Parathyroid adenoma (tissue), 2 donors: Measurements from ENCODE around the gene SRPRA.

Experiments
- H2AFZ ChIP-seq: fragments of 300-600 bp; sonication (generic); one replicate; pipeline ENCODE4 v1.7.0; 2017; ENCODE audit warnings: antibody characterized with exemption, mild to moderate bottlenecking
- H3K27ac ChIP-seq: fragments of 300-600 bp; sonication (generic); one replicate; pipeline ENCODE4 v1.7.0; 2017
- H3K27me3 ChIP-seq: fragments of 300-600 bp; sonication (generic); one replicate; pipeline ENCODE4 v1.7.0; 2017; ENCODE audit warnings: low read length; ENCODE audit not compliant: control insufficient read depth, insufficient read depth
- H3K36me3 ChIP-seq: fragments of 300-600 bp; sonication (generic); one replicate; pipeline ENCODE4 v1.7.0; 2017; ENCODE audit warnings: low read length; ENCODE audit not compliant: control insufficient read depth, insufficient read depth
- H3K4me1 ChIP-seq: fragments of 300-600 bp; sonication (generic); one replicate; pipeline ENCODE4 v1.7.0; 2017; ENCODE audit warnings: control low read depth
- H3K4me2 ChIP-seq: fragments of 300-600 bp; sonication (generic); one replicate; pipeline ENCODE4 v1.7.0; 2017; ENCODE audit warnings: low read length
- H3K4me3 ChIP-seq: fragments of 300-600 bp; sonication (generic); one replicate; pipeline ENCODE4 v1.7.0; 2017; ENCODE audit warnings: low read depth, low read length
- H3K79me2 ChIP-seq: fragments of 300-600 bp; sonication (generic); one replicate; pipeline ENCODE4 v1.7.0; 2017; ENCODE audit warnings: control low read depth
- H3K9ac ChIP-seq: fragments of 300-600 bp; sonication (generic); one replicate; pipeline ENCODE4 v1.7.0; 2017; ENCODE audit warnings: mild to moderate bottlenecking
- H3K9me3 ChIP-seq: fragments of 300-600 bp; sonication (generic); one replicate; pipeline ENCODE4 v1.7.0; 2017; ENCODE audit warnings: low read length; ENCODE audit not compliant: control insufficient read depth
- CTCF ChIP-seq: fragments of 300-600 bp; sonication (generic); IDR thresholded peaks from one replicate; pipeline ENCODE4 v1.7.0; 2017; ENCODE audit warnings: antibody characterized with exemption, mild to moderate bottlenecking
- donor health status: primary hyperparathyroidism.

Gene SRPRA

GRCh38 chr11:126268361-126268707 is 361 bp downstream of the SRPRA start:
- H3K9me3 ChIP-seq, result no peaks in the 10 kb centered on the region
- H2AFZ ChIP-seq, result peak overlapping the region; percentile 76
- H3K36me3 ChIP-seq, result no peaks in the 10 kb centered on the region
- no peaks in the 10 kb centered on the region for H3K79me2 ChIP-seq
- TF ChIP-seq CTCF, result no peak
- H3K4me2 ChIP-seq, result peak overlapping the region; percentile 78
- no peaks in the 10 kb centered on the region for H3K4me1 ChIP-seq
- no peaks in the 10 kb centered on the region for H3K27me3 ChIP-seq
- H3K9ac ChIP-seq, result peak overlapping the region; percentile 61
- peak overlapping the region; percentile 56 for H3K27ac ChIP-seq
- peak overlapping the region; percentile 81 for H3K4me3 ChIP-seq

GRCh38 chr11:126267650-126268049 is 1.0 kb downstream of the SRPRA start:
- Histone ChIP-seq H3K27me3 (no peaks in the 10 kb centered on the region), H3K9me3 (no peaks in the 10 kb centered on the region), H3K4me1 (no peaks in the 10 kb centered on the region), H3K79me2 (no peaks in the 10 kb centered on the region), H3K4me2 (peak overlapping the region; percentile 78), H3K4me3 (peak overlapping the region; percentile 81), H2AFZ (no peak overlapping the region), H3K36me3 (no peaks in the 10 kb centered on the region), H3K9ac (no peak overlapping the region), H3K27ac (no peak overlapping the region)
- no peak for TF ChIP-seq CTCF

- no peak overlapping the region for H3K9ac ChIP-seq
- no peak overlapping the region for H2AFZ ChIP-seq
- no peaks in the 10 kb centered on the region for H3K27me3 ChIP-seq
- no peaks in the 10 kb centered on the region for H3K79me2 ChIP-seq
- no peak overlapping the region for H3K4me2 ChIP-seq
- no peaks in the 10 kb centered on the region for H3K4me1 ChIP-seq
- TF ChIP-seq CTCF, result no peak
- H3K4me3 ChIP-seq, result no peak overlapping the region
- H3K27ac ChIP-seq, result no peak overlapping the region
- no peaks in the 10 kb centered on the region for H3K9me3 ChIP-seq
- no peaks in the 10 kb centered on the region for H3K36me3 ChIP-seq
Measured at GRCh38 chr11:126265811-126266210, 2.9 kb downstream of the SRPRA start.

- H3K4me2 ChIP-seq, result no peak overlapping the region
- H3K9ac ChIP-seq, result no peak overlapping the region
- no peak for TF ChIP-seq CTCF
- no peaks in the 10 kb centered on the region for H3K36me3 ChIP-seq
- H3K27me3 ChIP-seq, result no peaks in the 10 kb centered on the region
- H3K4me3 ChIP-seq, result no peak overlapping the region
- no peaks in the 10 kb centered on the region for H3K9me3 ChIP-seq
- no peaks in the 10 kb centered on the region for H3K4me1 ChIP-seq
- H2AFZ ChIP-seq, result no peak overlapping the region
- H3K79me2 ChIP-seq, result no peaks in the 10 kb centered on the region
- no peak overlapping the region for H3K27ac ChIP-seq
Measured at GRCh38 chr11:126263489-126263888, 5.2 kb downstream of the SRPRA start.

GRCh38 chr11:126262216-126262615 is 6.5 kb downstream of the SRPRA start:
- no peaks in the 10 kb centered on the region for H3K9me3 ChIP-seq
- H3K27ac ChIP-seq, result no peak overlapping the region
- no peak overlapping the region for H3K4me2 ChIP-seq
- H3K27me3 ChIP-seq, result no peaks in the 10 kb centered on the region
- H2AFZ ChIP-seq, result no peak overlapping the region
- no peaks in the 10 kb centered on the region for H3K36me3 ChIP-seq
- H3K4me3 ChIP-seq, result no peak overlapping the region
- H3K4me1 ChIP-seq, result no peaks in the 10 kb centered on the region
- no peak overlapping the region for H3K9ac ChIP-seq
- TF ChIP-seq CTCF, result no peak
- no peaks in the 10 kb centered on the region for H3K79me2 ChIP-seq
